ENCODE data around the gene MPPED2. TPM values are rescaled to one million over a fixed set of nuclear protein-coding genes. Genes with fewer than 3 reads are reported as not detected.

The MPPED2 gene
- total RNA-seq, 1 experiment from 2014 or later, result 2.4 TPM

GRCh38 chr11:30457087-30457486 is 129.1 kb downstream of the MPPED2 start (continued):
- TF ChIP-seq, protein P1, sequence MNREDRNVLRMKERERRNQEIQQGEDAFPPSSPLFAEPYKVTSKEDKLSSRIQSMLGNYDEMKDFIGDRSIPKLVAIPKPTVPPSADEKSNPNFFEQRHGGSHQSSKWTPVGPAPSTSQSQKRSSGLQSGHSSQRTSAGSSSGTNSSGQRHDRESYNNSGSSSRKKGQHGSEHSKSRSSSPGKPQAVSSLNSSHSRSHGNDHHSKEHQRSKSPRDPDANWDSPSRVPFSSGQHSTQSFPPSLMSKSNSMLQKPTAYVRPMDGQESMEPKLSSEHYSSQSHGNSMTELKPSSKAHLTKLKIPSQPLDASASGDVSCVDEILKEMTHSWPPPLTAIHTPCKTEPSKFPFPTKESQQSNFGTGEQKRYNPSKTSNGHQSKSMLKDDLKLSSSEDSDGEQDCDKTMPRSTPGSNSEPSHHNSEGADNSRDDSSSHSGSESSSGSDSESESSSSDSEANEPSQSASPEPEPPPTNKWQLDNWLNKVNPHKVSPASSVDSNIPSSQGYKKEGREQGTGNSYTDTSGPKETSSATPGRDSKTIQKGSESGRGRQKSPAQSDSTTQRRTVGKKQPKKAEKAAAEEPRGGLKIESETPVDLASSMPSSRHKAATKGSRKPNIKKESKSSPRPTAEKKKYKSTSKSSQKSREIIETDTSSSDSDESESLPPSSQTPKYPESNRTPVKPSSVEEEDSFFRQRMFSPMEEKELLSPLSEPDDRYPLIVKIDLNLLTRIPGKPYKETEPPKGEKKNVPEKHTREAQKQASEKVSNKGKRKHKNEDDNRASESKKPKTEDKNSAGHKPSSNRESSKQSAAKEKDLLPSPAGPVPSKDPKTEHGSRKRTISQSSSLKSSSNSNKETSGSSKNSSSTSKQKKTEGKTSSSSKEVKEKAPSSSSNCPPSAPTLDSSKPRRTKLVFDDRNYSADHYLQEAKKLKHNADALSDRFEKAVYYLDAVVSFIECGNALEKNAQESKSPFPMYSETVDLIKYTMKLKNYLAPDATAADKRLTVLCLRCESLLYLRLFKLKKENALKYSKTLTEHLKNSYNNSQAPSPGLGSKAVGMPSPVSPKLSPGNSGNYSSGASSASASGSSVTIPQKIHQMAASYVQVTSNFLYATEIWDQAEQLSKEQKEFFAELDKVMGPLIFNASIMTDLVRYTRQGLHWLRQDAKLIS (CRISPR knock-in tag; IDR thresholded peaks at IDR 0.05; ENCODE audit: borderline replicate concordance), result no peak
- TF ChIP-seq ZNF671 (CRISPR knock-in tag; IDR thresholded peaks at IDR 0.05) (no peak), ATF3 (CRISPR knock-in tag; conservative IDR thresholded peaks at IDR 0.05) (no peak), HMGA2 (CRISPR knock-in tag; IDR thresholded peaks at IDR 0.05) (no peak), ATF1 (CRISPR knock-in tag; IDR thresholded peaks at IDR 0.05) (no peak)

DNA sequence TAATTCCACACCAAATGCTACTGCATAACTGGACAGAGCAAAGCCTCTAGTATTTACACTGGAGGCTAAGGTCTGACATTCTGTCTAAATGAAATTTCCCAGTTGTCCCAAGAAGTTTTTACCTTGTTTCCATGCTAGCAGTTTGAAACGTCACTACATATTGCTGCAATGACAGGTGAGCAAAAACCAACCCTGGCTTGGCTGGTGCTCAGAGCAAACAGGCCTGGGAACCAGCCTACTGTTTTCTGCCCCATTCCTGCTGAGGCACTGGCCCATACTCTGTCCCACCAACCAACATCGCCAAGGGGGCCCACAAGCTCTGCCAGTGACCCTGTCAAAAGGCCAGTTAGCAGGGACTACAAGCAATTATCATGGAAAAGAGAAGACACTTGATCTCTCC is 131.1 kb downstream of the MPPED2 start:
- CTCF ChIA-PET, result no interaction called here
- DNase-seq (ENCODE audit: low spot score) (no peak), ATAC-seq (peak; percentile 10; the same call in 1 of the 2 replicates)
- H3K9me3 Mint-ChIP-seq, result no peaks in the 10 kb centered on the region
- H3K4me3 Mint-ChIP-seq, result no peak overlapping the region
- no peaks in the 10 kb centered on the region for H3K36me3 Mint-ChIP-seq
- peaks cover 64% of the 10 kb centered on the region for H3K4me1 Mint-ChIP-seq
- H3K27me3 Mint-ChIP-seq (ENCODE audit: low read depth), result peaks cover 41% of the 10 kb centered on the region
- H3K27ac Mint-ChIP-seq, result no peak overlapping the region
- POLR2A ChIA-PET, result no interaction called here
- TF ChIP-seq IRF2 (CRISPR knock-in tag; IDR thresholded peaks at IDR 0.05; ENCODE audit: borderline replicate concordance, low read depth) (no peak), JUN (CRISPR knock-in tag; IDR thresholded peaks at IDR 0.05) (no peak)
- TF ChIP-seq, protein P2, sequence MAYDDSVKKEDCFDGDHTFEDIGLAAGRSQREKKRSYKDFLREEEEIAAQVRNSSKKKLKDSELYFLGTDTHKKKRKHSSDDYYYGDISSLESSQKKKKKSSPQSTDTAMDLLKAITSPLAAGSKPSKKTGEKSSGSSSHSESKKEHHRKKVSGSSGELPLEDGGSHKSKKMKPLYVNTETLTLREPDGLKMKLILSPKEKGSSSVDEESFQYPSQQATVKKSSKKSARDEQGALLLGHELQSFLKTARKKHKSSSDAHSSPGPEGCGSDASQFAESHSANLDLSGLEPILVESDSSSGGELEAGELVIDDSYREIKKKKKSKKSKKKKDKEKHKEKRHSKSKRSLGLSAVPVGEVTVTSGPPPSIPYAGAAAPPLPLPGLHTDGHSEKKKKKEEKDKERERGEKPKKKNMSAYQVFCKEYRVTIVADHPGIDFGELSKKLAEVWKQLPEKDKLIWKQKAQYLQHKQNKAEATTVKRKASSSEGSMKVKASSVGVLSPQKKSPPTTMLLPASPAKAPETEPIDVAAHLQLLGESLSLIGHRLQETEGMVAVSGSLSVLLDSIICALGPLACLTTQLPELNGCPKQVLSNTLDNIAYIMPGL (CRISPR knock-in tag; IDR thresholded peaks at IDR 0.05), result no peak
- TF ChIP-seq, protein P3, sequence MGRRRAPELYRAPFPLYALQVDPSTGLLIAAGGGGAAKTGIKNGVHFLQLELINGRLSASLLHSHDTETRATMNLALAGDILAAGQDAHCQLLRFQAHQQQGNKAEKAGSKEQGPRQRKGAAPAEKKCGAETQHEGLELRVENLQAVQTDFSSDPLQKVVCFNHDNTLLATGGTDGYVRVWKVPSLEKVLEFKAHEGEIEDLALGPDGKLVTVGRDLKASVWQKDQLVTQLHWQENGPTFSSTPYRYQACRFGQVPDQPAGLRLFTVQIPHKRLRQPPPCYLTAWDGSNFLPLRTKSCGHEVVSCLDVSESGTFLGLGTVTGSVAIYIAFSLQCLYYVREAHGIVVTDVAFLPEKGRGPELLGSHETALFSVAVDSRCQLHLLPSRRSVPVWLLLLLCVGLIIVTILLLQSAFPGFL (CRISPR knock-in tag; IDR thresholded peaks at IDR 0.05; ENCODE audit: borderline replicate concordance), result no peak
- TF ChIP-seq, protein P4, sequence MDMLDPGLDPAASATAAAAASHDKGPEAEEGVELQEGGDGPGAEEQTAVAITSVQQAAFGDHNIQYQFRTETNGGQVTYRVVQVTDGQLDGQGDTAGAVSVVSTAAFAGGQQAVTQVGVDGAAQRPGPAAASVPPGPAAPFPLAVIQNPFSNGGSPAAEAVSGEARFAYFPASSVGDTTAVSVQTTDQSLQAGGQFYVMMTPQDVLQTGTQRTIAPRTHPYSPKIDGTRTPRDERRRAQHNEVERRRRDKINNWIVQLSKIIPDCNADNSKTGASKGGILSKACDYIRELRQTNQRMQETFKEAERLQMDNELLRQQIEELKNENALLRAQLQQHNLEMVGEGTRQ (CRISPR knock-in tag; IDR thresholded peaks at IDR 0.05), result no peak

- ATAC-seq (no peak), DNase-seq (ENCODE audit: low spot score) (no peak)
- Mint-ChIP-seq H3K4me1 (peaks cover 64% of the 10 kb centered on the region), H3K9me3 (no peaks in the 10 kb centered on the region), H3K36me3 (no peaks in the 10 kb centered on the region), H3K4me3 (no peak overlapping the region), H3K27ac (no peak overlapping the region), H3K27me3 (ENCODE audit: low read depth) (peaks cover 43% of the 10 kb centered on the region)
- CTCF ChIA-PET, result no interaction called here
- no peak for TF ChIP-seq ZNF423 (CRISPR knock-in tag; IDR thresholded peaks at IDR 0.05)
- POLR2A ChIA-PET, result no interaction called here
Measured at GRCh38 chr11:30454541-30454940, 131.6 kb downstream of the MPPED2 start.

GRCh38 chr11:30454111-30454510 is 132.0 kb downstream of the MPPED2 start:
- no peak for DNase-seq (ENCODE audit: low spot score)
- TF ChIP-seq SMAD4 (CRISPR knock-in tag; IDR thresholded peaks at IDR 0.05) (no peak), ZNF121 (CRISPR knock-in tag; IDR thresholded peaks at IDR 0.05) (no peak), RORB (CRISPR knock-in tag; IDR thresholded peaks at IDR 0.05) (no peak; the same call in 1 of the 2 replicates), ZNF416 (CRISPR knock-in tag; IDR thresholded peaks at IDR 0.05) (no peak), PRRX2 (CRISPR knock-in tag; IDR thresholded peaks at IDR 0.05) (no peak), GRHL2 (CRISPR knock-in tag; IDR thresholded peaks at IDR 0.05; ENCODE audit: insufficient replicate concordance, severe bottlenecking) (no peak), CBFB (CRISPR knock-in tag; IDR thresholded peaks at IDR 0.05; ENCODE audit: low read depth) (no peak), OVOL2 (CRISPR knock-in tag; IDR thresholded peaks at IDR 0.05; ENCODE audit: borderline replicate concordance) (no peak)
- TF ChIP-seq, protein P5, sequence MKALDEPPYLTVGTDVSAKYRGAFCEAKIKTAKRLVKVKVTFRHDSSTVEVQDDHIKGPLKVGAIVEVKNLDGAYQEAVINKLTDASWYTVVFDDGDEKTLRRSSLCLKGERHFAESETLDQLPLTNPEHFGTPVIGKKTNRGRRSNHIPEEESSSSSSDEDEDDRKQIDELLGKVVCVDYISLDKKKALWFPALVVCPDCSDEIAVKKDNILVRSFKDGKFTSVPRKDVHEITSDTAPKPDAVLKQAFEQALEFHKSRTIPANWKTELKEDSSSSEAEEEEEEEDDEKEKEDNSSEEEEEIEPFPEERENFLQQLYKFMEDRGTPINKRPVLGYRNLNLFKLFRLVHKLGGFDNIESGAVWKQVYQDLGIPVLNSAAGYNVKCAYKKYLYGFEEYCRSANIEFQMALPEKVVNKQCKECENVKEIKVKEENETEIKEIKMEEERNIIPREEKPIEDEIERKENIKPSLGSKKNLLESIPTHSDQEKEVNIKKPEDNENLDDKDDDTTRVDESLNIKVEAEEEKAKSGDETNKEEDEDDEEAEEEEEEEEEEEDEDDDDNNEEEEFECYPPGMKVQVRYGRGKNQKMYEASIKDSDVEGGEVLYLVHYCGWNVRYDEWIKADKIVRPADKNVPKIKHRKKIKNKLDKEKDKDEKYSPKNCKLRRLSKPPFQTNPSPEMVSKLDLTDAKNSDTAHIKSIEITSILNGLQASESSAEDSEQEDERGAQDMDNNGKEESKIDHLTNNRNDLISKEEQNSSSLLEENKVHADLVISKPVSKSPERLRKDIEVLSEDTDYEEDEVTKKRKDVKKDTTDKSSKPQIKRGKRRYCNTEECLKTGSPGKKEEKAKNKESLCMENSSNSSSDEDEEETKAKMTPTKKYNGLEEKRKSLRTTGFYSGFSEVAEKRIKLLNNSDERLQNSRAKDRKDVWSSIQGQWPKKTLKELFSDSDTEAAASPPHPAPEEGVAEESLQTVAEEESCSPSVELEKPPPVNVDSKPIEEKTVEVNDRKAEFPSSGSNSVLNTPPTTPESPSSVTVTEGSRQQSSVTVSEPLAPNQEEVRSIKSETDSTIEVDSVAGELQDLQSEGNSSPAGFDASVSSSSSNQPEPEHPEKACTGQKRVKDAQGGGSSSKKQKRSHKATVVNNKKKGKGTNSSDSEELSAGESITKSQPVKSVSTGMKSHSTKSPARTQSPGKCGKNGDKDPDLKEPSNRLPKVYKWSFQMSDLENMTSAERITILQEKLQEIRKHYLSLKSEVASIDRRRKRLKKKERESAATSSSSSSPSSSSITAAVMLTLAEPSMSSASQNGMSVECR (CRISPR knock-in tag; IDR thresholded peaks at IDR 0.05; ENCODE audit: borderline replicate concordance), result no peak

More at GRCh38 chr11:30454111-30454510, 132.0 kb downstream of the MPPED2 start:
- Mint-ChIP-seq H3K9me3 (no peaks in the 10 kb centered on the region), H3K27ac (0 out of 2 replicates have a peak overlapping the region, but pooled peaks have one; percentile 12), H3K36me3 (no peaks in the 10 kb centered on the region), H3K27me3 (ENCODE audit: low read depth) (peaks cover 47% of the 10 kb centered on the region), H3K4me1 (peaks cover 64% of the 10 kb centered on the region), H3K4me3 (no peak overlapping the region)
- no peak for ATAC-seq
- CTCF ChIA-PET, result no interaction called here
- POLR2A ChIA-PET, result no interaction called here
